K562 (cell line): ENCODE measurements around the gene ATXN10.

Experiments used
- ATF1 ChIP-seq, 2 experiments: fragments of 450-650 bp in 1 of 2; IDR thresholded peaks; 2 replicates each; pipeline ENCODE4 v1.6.1; 2016; ENCODE audit warnings: missing compliant biosample characterization in 1 of 2, missing genetic modification characterization in 1 of 2
- CREM ChIP-seq: IDR thresholded peaks from 2 replicates; pipeline ENCODE4 v1.6.1; 2014; ENCODE audit warnings: antibody characterized with exemption, low read depth
- CTCF ChIP-seq, 3 experiments: IDR thresholded peaks in 2 of 3; conservative IDR thresholded peaks in 1 of 3; 2 replicates each; pipeline ENCODE4 v1.5.1; 2011 to 2012; ENCODE audit warnings: low read length in 3 of 3, mild to moderate bottlenecking in 3 of 3, control low read depth in 2 of 3, improper control_type of control experiment in 1 of 3, inconsistent platforms in 1 of 3, low read depth in 1 of 3, mixed read lengths in 1 of 3, moderate library complexity in 1 of 3; ENCODE audit not compliant: insufficient read depth in 2 of 3
- E2F4 ChIP-seq: sonication (generic); formaldehyde crosslinking; IDR thresholded peaks from 2 replicates; pipeline ENCODE4 v1.8.0; 2022; ENCODE audit warnings: mild to moderate bottlenecking, low read depth, missing genetic modification reagents
- FOXA1 ChIP-seq: fragments of 450-650 bp; IDR thresholded peaks from 2 replicates; pipeline ENCODE4 v1.6.1; 2016; ENCODE audit warnings: mild to moderate bottlenecking, borderline replicate concordance
- IFI16 ChIP-seq: fragments of 250-450 bp; sonication (Bioruptor Pico); IDR thresholded peaks from 2 replicates; pipeline ENCODE4 v2.1.2; 2022; ENCODE audit warnings: mild to moderate bottlenecking, inconsistent platforms
- POLR2A ChIP-seq: fragments of 450-650 bp; conservative IDR thresholded peaks from 2 replicates; pipeline ENCODE4 v1.6.1; 2016
- PRDM10 ChIP-seq: fragments of 450-650 bp; IDR thresholded peaks from 2 replicates; pipeline ENCODE4 v1.6.1; 2018; ENCODE audit not compliant: partially characterized antibody
- TCF7L2 ChIP-seq: fragments of 150-350 bp; IDR thresholded peaks from 2 replicates; pipeline ENCODE4 v1.6.1; 2016; ENCODE audit warnings: low read depth, mild to moderate bottlenecking, low read length, moderate library complexity
- USF2 ChIP-seq: sonication (generic); formaldehyde crosslinking; IDR thresholded peaks from 2 replicates; pipeline ENCODE4 v1.5.0; 2020; ENCODE audit warnings: missing genetic modification reagents
- ZNF12 ChIP-seq: sonication (generic); formaldehyde crosslinking; IDR thresholded peaks from 2 replicates; pipeline ENCODE4 v1.4.0; 2020; ENCODE audit warnings: mild to moderate bottlenecking, missing genetic modification reagents

GRCh38 chr22:45664136-45664646 is 7.4 kb upstream of the ATXN10 start:
- TF ChIP-seq CTCF (IDR thresholded peaks at IDR 0.05 in 2 of 3, conservative IDR thresholded peaks at IDR 0.05 in 1 of 3; ENCODE audit: insufficient read depth in 2 of 3, low read depth in 1 of 3, low read length in 3 of 3) = no peak
- no peak for TF ChIP-seq POLR2A
- no peak for TF ChIP-seq USF2 (CRISPR knock-in tag)
- no peak for TF ChIP-seq TCF7L2
- TF ChIP-seq CREM = no peak
- TF ChIP-seq PRDM10 = no peak
- TF ChIP-seq E2F4 (CRISPR knock-in tag) = no peak
- no peak for TF ChIP-seq FOXA1
- no peak for TF ChIP-seq IFI16 (CRISPR knock-in tag)
- no peak for TF ChIP-seq ATF1 (CRISPR knock-in tag; IDR thresholded peaks at IDR 0.05)
- no peak for TF ChIP-seq ATF1 (tag; IDR thresholded peaks at IDR 0.05)
- TF ChIP-seq ZNF12 = no peak
